HEK293 (cell line): Measurements from ENCODE around the gene SSC4D.

ENCODE experiments used
- CTCF ChIA-PET: fragments of 350-600 bp; formaldehyde crosslinking; extraction: SDS; loops from one replicate; lab custom pipeline; 2021; ENCODE audit warnings: antibody characterized with exemption; lab: Yijun Ruan, JAX
- POLR2A ChIA-PET: fragments of 300-600 bp; formaldehyde crosslinking; extraction: SDS; loops from one replicate; lab custom pipeline; 2020; ENCODE audit warnings: antibody characterized with exemption, inconsistent platforms; lab: Yijun Ruan, JAX
- H3K27ac ChIP-seq: fragments of 200-500 bp; sonication (Bioruptor generic); 2 replicates; pipeline ENCODE4 v1.5.1; 2014; ENCODE audit warnings: low read depth, low read length, control low read depth, inconsistent platforms; ENCODE audit errors: extremely low read depth
- H3K36me3 ChIP-seq, 2 experiments: fragments of 200-500 bp in 1 of 2; sonication (Bioruptor generic) in 1 of 2; 1 replicate in 1 of 2; 2 replicates in 1 of 2; pipeline ENCODE4 v1.5.1; 2014 to 2017; ENCODE audit warnings: inconsistent platforms in 2 of 2, low read length in 2 of 2; ENCODE audit not compliant: control insufficient read depth in 2 of 2, insufficient read depth in 1 of 2
- H3K4me1 ChIP-seq: fragments of 200-500 bp; sonication (Bioruptor generic); 2 replicates; pipeline ENCODE4 v1.5.1; 2014; ENCODE audit warnings: mild to moderate bottlenecking, low read length, inconsistent platforms; ENCODE audit not compliant: control insufficient read depth, insufficient read depth
- H3K4me3 ChIP-seq: 2 replicates; pipeline ENCODE4 v1.5.1; 2011; ENCODE audit warnings: low read depth, mild to moderate bottlenecking, control low read depth, low read length, moderate library complexity
- H3K9me3 ChIP-seq: fragments of 200-500 bp; sonication (Bioruptor generic); 2 replicates; pipeline ENCODE4 v1.5.1; 2014; ENCODE audit warnings: low read depth, low read length, inconsistent platforms; ENCODE audit not compliant: control insufficient read depth, insufficient read depth
- ELK4 ChIP-seq: IDR thresholded peaks from 2 replicates; pipeline ENCODE4 v1.6.1; 2011; ENCODE audit warnings: mild to moderate bottlenecking, low read depth, low read length, borderline replicate concordance
- MEIS1 ChIP-seq: sonication (generic); formaldehyde crosslinking; IDR thresholded peaks from 2 replicates; pipeline ENCODE4 v1.8.1; 2022; ENCODE audit warnings: missing genetic modification reagents, mild to moderate bottlenecking, borderline replicate concordance
- SETDB1 ChIP-seq: IDR thresholded peaks from one replicate; pipeline ENCODE4 v1.6.1; 2017; ENCODE audit warnings: mild to moderate bottlenecking, low read length, moderate library complexity, mixed read lengths; ENCODE audit not compliant: insufficient read length
- TCF7L2 ChIP-seq: IDR thresholded peaks from 2 replicates; pipeline ENCODE4 v1.6.1; 2011; ENCODE audit warnings: low read depth, mild to moderate bottlenecking, inconsistent platforms, low read length, moderate library complexity, borderline replicate concordance
- ZBTB49 ChIP-seq: fragments of 450-650 bp; formaldehyde crosslinking; IDR thresholded peaks from 2 replicates; pipeline ENCODE4 v1.5.1; 2016; ENCODE audit warnings: missing biosample characterization, missing genetic modification characterization, low read depth
- ZNF157 ChIP-seq: fragments of 450-650 bp; formaldehyde crosslinking; IDR thresholded peaks from 2 replicates; pipeline ENCODE4 v1.5.1; 2016; ENCODE audit warnings: missing biosample characterization, missing genetic modification characterization
- ZNF175 ChIP-seq: fragments of 450-650 bp; formaldehyde crosslinking; IDR thresholded peaks from 2 replicates; pipeline ENCODE4 v1.5.1; 2016; ENCODE audit warnings: missing biosample characterization, missing genetic modification characterization
- ZNF202 ChIP-seq: fragments of 450-650 bp; formaldehyde crosslinking; IDR thresholded peaks from 2 replicates; pipeline ENCODE4 v1.5.1; 2016; ENCODE audit warnings: missing biosample characterization, missing genetic modification characterization, borderline replicate concordance
- ZNF214 ChIP-seq: fragments of 450-650 bp; formaldehyde crosslinking; IDR thresholded peaks from 2 replicates; pipeline ENCODE4 v1.5.1; 2017; ENCODE audit warnings: missing biosample characterization, mild to moderate bottlenecking, missing genetic modification characterization, borderline replicate concordance
- ZNF223 ChIP-seq: fragments of 450-650 bp; formaldehyde crosslinking; IDR thresholded peaks from 2 replicates; pipeline ENCODE4 v1.5.1; 2016; ENCODE audit warnings: missing biosample characterization, missing genetic modification characterization
- ZNF302 ChIP-seq: fragments of 450-650 bp; formaldehyde crosslinking; IDR thresholded peaks from 2 replicates; pipeline ENCODE4 v1.5.1; 2016; ENCODE audit warnings: missing biosample characterization, missing genetic modification characterization, low read depth
- ZNF335 ChIP-seq: fragments of 450-650 bp; formaldehyde crosslinking; conservative IDR thresholded peaks from 2 replicates; pipeline ENCODE4 v1.5.1; 2016; ENCODE audit warnings: missing biosample characterization, missing genetic modification characterization
- ZNF404 ChIP-seq: fragments of 450-650 bp; formaldehyde crosslinking; IDR thresholded peaks from 2 replicates; pipeline ENCODE4 v1.5.1; 2017; ENCODE audit warnings: missing biosample characterization, missing genetic modification characterization
- ZNF426 ChIP-seq: fragments of 450-650 bp; formaldehyde crosslinking; IDR thresholded peaks from 2 replicates; pipeline ENCODE4 v1.5.1; 2017; ENCODE audit warnings: missing biosample characterization, missing genetic modification characterization, mild to moderate bottlenecking, inconsistent platforms, moderate library complexity
- ZNF449 ChIP-seq: fragments of 450-650 bp; formaldehyde crosslinking; IDR thresholded peaks from 2 replicates; pipeline ENCODE4 v1.5.1; 2017; ENCODE audit warnings: missing biosample characterization, mild to moderate bottlenecking, missing genetic modification characterization, moderate library complexity
- ZNF510 ChIP-seq: fragments of 450-650 bp; formaldehyde crosslinking; IDR thresholded peaks from 2 replicates; pipeline ENCODE4 v1.5.1; 2018; ENCODE audit warnings: mild to moderate bottlenecking, missing genetic modification characterization, missing biosample characterization; ENCODE audit not compliant: insufficient replicate concordance
- ZNF514 ChIP-seq: fragments of 450-650 bp; formaldehyde crosslinking; IDR thresholded peaks from 2 replicates; pipeline ENCODE4 v1.5.1; 2016; ENCODE audit warnings: missing biosample characterization, missing genetic modification characterization
- ZNF548 ChIP-seq: fragments of 450-650 bp; formaldehyde crosslinking; IDR thresholded peaks from 2 replicates; pipeline ENCODE4 v1.5.1; 2016; ENCODE audit warnings: missing biosample characterization, missing genetic modification characterization
- ZNF626 ChIP-seq: fragments of 450-650 bp; sonication (Bioruptor Pico); formaldehyde crosslinking; IDR thresholded peaks from 2 replicates; pipeline ENCODE4 v1.5.1; 2018; ENCODE audit warnings: missing biosample characterization, missing genetic modification characterization, inconsistent platforms
- ZNF654 ChIP-seq: fragments of 450-650 bp; formaldehyde crosslinking; IDR thresholded peaks from 2 replicates; pipeline ENCODE4 v1.5.1; 2016; ENCODE audit warnings: low read depth, missing biosample characterization, missing genetic modification characterization
- ZNF747 ChIP-seq: fragments of 450-650 bp; formaldehyde crosslinking; IDR thresholded peaks from 2 replicates; pipeline ENCODE4 v1.5.1; 2016; ENCODE audit warnings: missing biosample characterization, missing genetic modification characterization
- ZSCAN5A ChIP-seq: fragments of 450-650 bp; formaldehyde crosslinking; IDR thresholded peaks from 2 replicates; pipeline ENCODE4 v1.5.1; 2016; ENCODE audit warnings: missing biosample characterization, missing genetic modification characterization

Gene SSC4D

GRCh38 chr7:76342222-76342621 is 67.3 kb downstream of the SSC4D start (continued):
- no peak for TF ChIP-seq SETDB1
- no peak for TF ChIP-seq ZBTB49 (tag by site-specific recombination)
- TF ChIP-seq ELK4: no peak
- no peak for TF ChIP-seq ZNF223
- TF ChIP-seq ZNF202: no peak

- Histone ChIP-seq H3K36me3 (peaks cover 23 to 37% of the 10 kb centered on the region in 2 experiments), H3K4me3 (no peak overlapping the region), H3K4me1 (no peaks in the 10 kb centered on the region), H3K27ac (no peak overlapping the region), H3K9me3 (no peaks in the 10 kb centered on the region)
- TF ChIP-seq ZNF214 (tag by site-specific recombination) (no peak), ZNF449 (tag by site-specific recombination) (no peak), ZNF548 (tag by site-specific recombination) (no peak), ZNF302 (tag by site-specific recombination) (no peak), ZNF510 (no peak), ZNF335 (tag by site-specific recombination) (no peak), ZNF747 (tag by site-specific recombination) (no peak), ZNF626 (no peak), ZNF404 (tag by site-specific recombination) (no peak), ZNF514 (tag by site-specific recombination) (no peak), ZNF426 (tag by site-specific recombination) (no peak), MEIS1 (CRISPR knock-in tag) (no peak), ZSCAN5A (no peak), TCF7L2 (no peak), ZNF654 (tag by site-specific recombination) (no peak), ZNF157 (tag by site-specific recombination) (no peak), ZNF175 (no peak)
- ChIA-PET CTCF (interaction anchor here (0.7 to 1.1 kb wide), 2 partner anchors 18 to 84 kb away, joined by 3 read pairs; partner anchors contain the start of gene YWHAG), POLR2A (interaction anchor here (0.6 kb wide), 1 partner anchor 24 kb away, joined by 4 read pairs; no protein-coding TSS in a partner anchor)
Observed at GRCh38 chr7:76340617-76341131, 68.8 kb downstream of the SSC4D start.
